Measurements from ENCODE around the gene SFXN5.

- no peak for TF ChIP-seq CTCF (IDR thresholded peaks at IDR 0.05)
- TF ChIP-seq POLR2AphosphoS5 (IDR thresholded peaks at IDR 0.05) = no peak
- TF ChIP-seq EP300 (IDR thresholded peaks at IDR 0.05) = no peak
Observed at GRCh38 chr2:72915907-72916742, 155.4 kb downstream of the SFXN5 start.
